Small intestine (tissue), 7 donors: ENCODE results near the gene CBX1. TPM values are rescaled to one million over a fixed set of nuclear protein-coding genes. Genes with fewer than 3 reads are reported as not detected.

Experiments used
- DNase-seq, 2 donors: peaks; one replicate each; pipeline versions ENCODE4 v3.0.0 to v3.0.0-alpha.2; 2013
- FAIRE-seq: peaks from 2 replicates; lab custom pipeline; 2012; peaks lifted over from hg19 to GRCh38; lab: Jason Lieb, UNC
- H3K27ac ChIP-seq, 3 donors: one replicate each; pipeline ENCODE4 v1.5.1; 2013; ENCODE audit warnings: low read length in 2 of 3, mild to moderate bottlenecking in 2 of 3, control low read depth in 1 of 3, inconsistent platforms in 1 of 3, low read depth in 1 of 3, moderate library complexity in 1 of 3
- H3K27me3 ChIP-seq, 3 donors: one replicate each; pipeline ENCODE4 v1.6.1; 2013; ENCODE audit warnings: low read length in 3 of 3, inconsistent platforms in 1 of 3; ENCODE audit not compliant: control insufficient read depth in 3 of 3, insufficient read depth in 3 of 3
- H3K36me3 ChIP-seq, 3 donors: one replicate each; pipeline ENCODE4 v1.6.1; 2013; ENCODE audit warnings: low read length in 3 of 3, inconsistent platforms in 1 of 3, low read depth in 1 of 3, mild to moderate bottlenecking in 1 of 3, moderate library complexity in 1 of 3; ENCODE audit not compliant: control insufficient read depth in 3 of 3, insufficient read depth in 2 of 3
- H3K4me1 ChIP-seq, 3 donors: one replicate each; pipeline ENCODE4 v1.6.1; 2013; ENCODE audit warnings: low read length in 2 of 3, inconsistent platforms in 1 of 3, low read depth in 1 of 3, mild to moderate bottlenecking in 1 of 3, moderate library complexity in 1 of 3; ENCODE audit not compliant: control insufficient read depth in 3 of 3, insufficient read depth in 2 of 3
- H3K4me3 ChIP-seq, 3 donors: one replicate each; pipeline ENCODE4 v1.5.1; 2013; ENCODE audit warnings: low read length in 3 of 3, control low read depth in 1 of 3, inconsistent platforms in 1 of 3, low read depth in 1 of 3, mild to moderate bottlenecking in 1 of 3, moderate library complexity in 1 of 3
- H3K9me3 ChIP-seq, 2 donors: one replicate each; pipeline ENCODE4 v1.6.1; 2013; ENCODE audit warnings: low read depth in 1 of 2, low read length in 1 of 2; ENCODE audit not compliant: control insufficient read depth in 2 of 2, insufficient read depth in 1 of 2
- WGBS, 3 donors: extraction: QIAGEN DNeasy Blood & Tissue Kit; methylation state at CpG; one replicate each; pipeline ENCODE4 v1.1.7; 2013; 5-methylcytosine and 5-hydroxymethylcytosine counted together
- polyA plus RNA-seq, 4 donors: library from polyadenylated mRNA; stranded (reverse) in 3 of 4; unstranded in 1 of 4; fragments of 200-250 nt in 3 of 4; fragments of 120-200 nt in 1 of 4; gene quantifications; one replicate each; pipeline versions ENCODE4 v1.2.1 to v1.2.3, GENCODE V29; 2013
- donor health status: healthy with polysubstance abuse.
- donor health status: control.
- donor health status: control.
- donor health status: Bipolar disorder and iron deficiency.
- donor health status: healthy.

The CBX1 gene
- polyA plus RNA-seq, 4 donors: 9.4 to 57.1 (median 19.8) TPM

DNA sequence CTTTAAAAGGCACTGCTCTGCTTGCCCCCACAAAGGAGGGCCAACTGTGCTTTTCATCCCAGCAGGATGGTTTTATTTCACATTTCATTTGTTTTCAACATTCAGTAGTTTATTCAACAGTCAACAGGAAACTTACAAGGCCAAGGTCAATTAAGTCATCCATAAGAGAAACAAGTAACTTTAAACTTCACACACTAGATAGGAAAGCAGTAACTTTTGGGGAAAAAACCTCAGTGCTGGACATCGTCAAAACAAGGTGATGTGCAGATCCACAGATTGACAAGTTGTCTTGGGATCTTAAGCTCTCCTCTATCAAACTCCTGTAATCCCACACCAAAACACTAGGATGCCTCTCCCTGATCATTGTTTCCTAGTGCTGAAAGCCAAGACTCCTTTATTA, 34.6 kb downstream of the CBX1 start:
- no peaks in the 10 kb centered on the region for H3K9me3 ChIP-seq
- peaks cover 8 to 40% (median 10%) of the 10 kb centered on the region in 3 donors for H3K36me3 ChIP-seq
- no peak for FAIRE-seq
- H3K27ac ChIP-seq: no peak overlapping the region
- 73 to 100% (median 90%) methylated on average over 1 of the region's 1 CpG for WGBS, 3 donors
- DNase-seq: no peak
- no peak overlapping the region for H3K4me3 ChIP-seq
- H3K27me3 ChIP-seq: no peaks in the 10 kb centered on the region
- H3K4me1 ChIP-seq: peaks cover 0 to 9% (median 0%) of the 10 kb centered on the region in 3 donors

DNA sequence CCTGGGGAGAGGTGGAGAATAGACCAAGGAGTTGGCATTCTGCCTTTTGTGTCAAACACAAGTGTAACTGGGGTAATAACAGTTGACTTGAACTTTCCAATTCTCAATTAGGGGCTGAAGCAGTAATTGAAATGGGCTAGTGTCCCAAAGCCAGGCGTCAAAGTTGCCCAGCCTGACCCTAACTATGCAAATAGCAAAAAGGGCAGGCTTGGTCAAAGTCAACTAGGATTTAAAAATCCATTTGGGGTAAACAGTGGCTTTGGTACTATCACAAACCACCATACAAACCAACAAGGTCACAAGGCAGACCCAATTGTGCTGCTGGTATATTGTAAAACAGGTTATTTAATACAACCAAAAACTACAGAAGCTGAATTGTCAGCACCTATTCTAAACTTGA, 35.1 kb downstream of the CBX1 start:
- WGBS, 3 donors: 48 to 73% (median 67%) methylated on average over 1 of the region's 1 CpG
- FAIRE-seq (no peak), DNase-seq (no peak)
- Histone ChIP-seq H3K4me1 (peaks cover 0 to 9% (median 0%) of the 10 kb centered on the region in 3 donors), H3K36me3 (peaks cover 8 to 40% (median 13%) of the 10 kb centered on the region in 3 donors), H3K9me3 (no peaks in the 10 kb centered on the region), H3K27ac (no peak overlapping the region), H3K4me3 (no peak overlapping the region), H3K27me3 (no peaks in the 10 kb centered on the region)

DNA sequence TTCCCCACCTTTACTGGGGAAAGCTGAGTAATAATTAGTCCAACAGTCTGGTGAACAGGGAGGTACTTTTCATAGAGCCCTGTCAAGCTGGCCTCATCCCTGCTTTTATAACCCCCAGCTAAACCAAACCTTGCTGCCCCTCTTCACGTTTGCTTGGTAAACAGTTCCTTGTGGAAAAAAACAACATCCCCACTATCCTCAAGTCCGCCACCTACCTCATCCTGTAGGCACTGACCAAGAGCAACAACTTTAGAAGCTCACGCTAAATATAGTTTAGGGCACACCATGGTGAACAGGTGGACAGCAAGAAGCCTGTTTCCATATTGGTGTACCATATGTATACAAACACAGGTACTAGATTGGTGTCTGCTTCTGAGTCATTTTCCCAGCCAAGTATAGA, 36.6 kb downstream of the CBX1 start:
- no peak overlapping the region for H3K4me3 ChIP-seq
- 78 to 82% (median 79%) methylated on average over 3 of the region's 3 CpGs for WGBS, 3 donors
- no peaks in the 10 kb centered on the region for H3K9me3 ChIP-seq
- peaks cover 14 to 50% (median 25%) of the 10 kb centered on the region in 3 donors for H3K36me3 ChIP-seq
- H3K4me1 ChIP-seq: peaks cover 0 to 9% (median 0%) of the 10 kb centered on the region in 3 donors
- DNase-seq (no peak), FAIRE-seq (no peak)
- no peaks in the 10 kb centered on the region for H3K27me3 ChIP-seq
- no peak overlapping the region for H3K27ac ChIP-seq

DNA sequence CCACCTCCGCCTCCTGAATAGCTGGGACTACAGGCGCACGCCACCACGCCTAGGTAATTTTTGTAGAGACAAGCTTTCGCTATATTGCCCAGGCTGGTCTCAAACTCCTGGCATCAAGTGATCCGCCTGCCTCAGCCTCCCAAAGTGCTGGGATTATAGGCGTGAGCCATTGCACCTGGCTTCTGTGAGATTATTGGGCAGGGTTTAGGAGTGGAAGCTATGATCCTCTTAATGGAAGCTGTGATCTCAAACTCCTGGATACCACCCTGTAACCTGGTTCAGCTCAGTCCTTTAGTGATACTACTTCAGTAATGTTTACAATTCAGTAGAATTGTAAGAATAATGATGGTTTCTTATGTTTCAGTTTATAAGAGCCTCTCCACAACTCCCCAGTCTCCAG, 39.0 kb downstream of the CBX1 start:
- Histone ChIP-seq H3K4me3 (no peak overlapping the region), H3K4me1 (no peaks in the 10 kb centered on the region), H3K36me3 (peaks cover 17 to 64% (median 41%) of the 10 kb centered on the region in 3 donors), H3K27me3 (no peaks in the 10 kb centered on the region), H3K27ac (no peak overlapping the region), H3K9me3 (no peaks in the 10 kb centered on the region)
- no peak for FAIRE-seq
- DNase-seq: no peak
- 94 to 98% (median 96%) methylated on average over 7 of the region's 7 CpGs for WGBS, 3 donors

DNA sequence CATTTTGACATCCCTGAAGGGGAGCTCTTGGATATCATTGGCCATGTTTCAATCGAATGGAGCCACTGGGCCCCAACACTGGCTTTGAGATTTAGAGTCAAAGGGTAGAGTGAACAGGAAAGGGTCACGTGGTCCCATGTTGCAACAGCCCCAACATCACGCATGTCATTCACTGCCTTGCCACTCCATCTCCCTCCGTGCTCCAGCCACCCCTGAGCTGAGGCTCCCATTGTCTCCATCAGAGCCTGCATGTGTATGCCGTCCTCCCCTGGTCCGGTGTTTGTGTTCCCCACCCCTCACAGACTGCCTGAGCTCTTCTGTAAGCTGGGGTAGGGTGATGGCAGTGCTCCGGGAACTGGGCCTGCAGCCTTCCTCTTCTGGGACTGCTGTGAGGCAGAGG, 41.0 kb downstream of the CBX1 start:
- no peaks in the 10 kb centered on the region for H3K27me3 ChIP-seq
- no peaks in the 10 kb centered on the region for H3K9me3 ChIP-seq
- H3K27ac ChIP-seq: no peak overlapping the region
- 73 to 82% (median 79%) methylated on average over 7 of the region's 7 CpGs for WGBS, 3 donors
- peaks cover 21 to 77% (median 57%) of the 10 kb centered on the region in 3 donors for H3K36me3 ChIP-seq
- FAIRE-seq (no peak), DNase-seq (no peak)
- H3K4me1 ChIP-seq: peaks cover 0 to under 1% (median 0%) of the 10 kb centered on the region in 3 donors
- no peak overlapping the region for H3K4me3 ChIP-seq

DNA sequence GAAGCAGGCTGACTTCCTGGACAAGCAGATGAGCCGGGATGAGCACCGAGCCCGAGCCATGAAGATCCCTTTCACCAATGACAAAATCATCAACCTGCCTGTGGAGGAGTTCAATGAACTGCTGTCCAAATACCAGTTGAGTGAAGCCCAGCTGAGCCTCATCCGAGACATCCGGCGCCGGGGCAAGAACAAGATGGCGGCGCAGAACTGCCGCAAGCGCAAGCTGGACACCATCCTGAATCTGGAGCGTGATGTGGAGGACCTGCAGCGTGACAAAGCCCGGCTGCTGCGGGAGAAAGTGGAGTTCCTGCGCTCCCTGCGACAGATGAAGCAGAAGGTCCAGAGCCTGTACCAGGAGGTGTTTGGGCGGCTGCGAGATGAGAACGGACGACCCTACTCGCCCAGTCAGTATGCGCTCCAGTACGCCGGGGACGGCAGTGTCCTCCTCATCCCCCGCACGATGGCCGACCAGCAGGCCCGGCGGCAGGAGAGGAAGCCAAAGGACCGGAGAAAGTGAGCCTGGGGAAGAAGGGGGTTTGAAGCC, 42.1 kb downstream of the CBX1 start:
- DNase-seq: no peak
- no peaks in the 10 kb centered on the region for H3K9me3 ChIP-seq
- no peaks in the 10 kb centered on the region for H3K27me3 ChIP-seq
- H3K4me1 ChIP-seq: peaks cover 0 to 11% (median 4%) of the 10 kb centered on the region in 3 donors
- no peak overlapping the region for H3K4me3 ChIP-seq
- peaks cover 21 to 88% (median 57%) of the 10 kb centered on the region in 3 donors for H3K36me3 ChIP-seq
- no peak for FAIRE-seq
- WGBS, 3 donors: 94 to 95% (median 95%) methylated on average over 32 of the region's 32 CpGs
- no peak overlapping the region for H3K27ac ChIP-seq

DNA sequence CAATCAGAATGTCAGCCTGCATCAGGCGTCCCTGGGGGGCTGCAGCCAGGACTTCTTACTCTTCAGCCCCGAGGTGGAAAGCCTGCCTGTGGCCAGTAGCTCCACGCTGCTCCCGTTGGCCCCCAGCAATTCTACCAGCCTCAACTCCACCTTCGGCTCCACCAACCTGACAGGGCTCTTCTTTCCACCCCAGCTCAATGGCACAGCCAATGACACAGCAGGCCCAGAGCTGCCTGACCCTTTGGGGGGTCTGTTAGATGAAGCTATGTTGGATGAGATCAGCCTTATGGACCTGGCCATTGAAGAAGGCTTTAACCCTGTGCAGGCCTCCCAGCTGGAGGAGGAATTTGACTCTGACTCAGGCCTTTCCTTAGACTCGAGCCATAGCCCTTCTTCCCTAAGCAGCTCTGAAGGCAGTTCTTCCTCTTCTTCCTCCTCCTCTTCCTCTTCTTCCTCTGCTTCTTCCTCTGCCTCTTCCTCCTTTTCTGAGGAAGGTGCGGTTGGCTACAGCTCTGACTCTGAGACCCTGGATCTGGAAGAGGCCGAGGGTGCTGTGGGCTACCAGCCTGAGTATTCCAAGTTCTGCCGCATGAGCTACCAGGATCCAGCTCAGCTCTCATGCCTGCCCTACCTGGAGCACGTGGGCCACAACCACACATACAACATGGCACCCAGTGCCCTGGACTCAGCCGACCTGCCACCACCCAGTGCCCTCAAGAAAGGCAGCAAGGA, 42.7 kb downstream of the CBX1 start:
- Histone ChIP-seq H3K9me3 (no peaks in the 10 kb centered on the region), H3K27ac (no peak overlapping the region), H3K4me3 (no peak overlapping the region), H3K4me1 (peaks cover 0 to 17% (median 10%) of the 10 kb centered on the region in 3 donors), H3K27me3 (no peaks in the 10 kb centered on the region), H3K36me3 (peaks cover 21 to 89% (median 60%) of the 10 kb centered on the region in 3 donors)
- FAIRE-seq (no peak), DNase-seq (no peak)
- 80 to 87% (median 87%) methylated on average over 11 of the region's 11 CpGs for WGBS, 3 donors

DNA sequence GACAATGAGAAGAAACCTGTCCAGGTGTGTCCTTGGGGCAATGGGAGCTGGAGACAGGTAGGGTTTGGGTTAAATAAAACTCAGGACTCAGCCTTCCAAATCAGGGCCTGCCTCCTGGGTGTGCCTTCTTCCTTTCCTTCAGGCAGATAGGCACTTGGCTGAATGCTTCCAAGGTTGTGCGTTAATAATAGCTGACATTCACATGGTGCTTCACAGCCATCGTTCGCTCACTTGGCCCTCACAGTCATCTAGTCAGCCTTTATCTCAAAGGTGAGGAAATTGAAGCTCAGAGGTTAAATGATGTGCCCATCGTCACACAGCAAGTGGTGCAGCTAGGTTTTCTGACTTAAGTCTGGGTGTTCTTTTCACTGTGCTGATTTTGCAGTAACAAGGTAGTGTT, 43.7 kb downstream of the CBX1 start:
- H3K4me1 ChIP-seq: peaks cover 0 to 26% (median 19%) of the 10 kb centered on the region in 3 donors
- no peak for FAIRE-seq

More for the DNA sequence above, 43.7 kb downstream of the CBX1 start:
- H3K9me3 ChIP-seq: no peaks in the 10 kb centered on the region
- no peaks in the 10 kb centered on the region for H3K27me3 ChIP-seq
- peaks cover 18 to 93% (median 60%) of the 10 kb centered on the region in 3 donors for H3K36me3 ChIP-seq
- H3K27ac ChIP-seq: no peak overlapping the region
- WGBS, 3 donors: 79 to 87% (median 80%) methylated on average over 4 of the region's 4 CpGs
- DNase-seq: no peak
- no peak overlapping the region for H3K4me3 ChIP-seq
